Stimulated activated naive B cell treated with anti-CD40 and anti-IgM and Interleukin-4, amounts not matched to agents 10 μg/mL and 1 μg/mL and 100 μg/mL, for 72 hours (primary cell): ENCODE measurements around the gene GLB1L3.
A peak's percentile ranks its signal among the peaks of the same experiment; 100 is the strongest.

Experiments used
- ATAC-seq, 2 donors: fragments of 150-1000 bp; cut with Tn5 transposase; replicated peaks; 2 replicates each; pipeline ENCODE4 v1.10.0; 2021; ENCODE audit warnings: moderate library complexity in 1 of 2
- DNase-seq: peaks from one replicate; pipeline ENCODE4 v3.0.0; 2021
- H3K27ac Mint-ChIP-seq: one replicate; pipeline ENCODE4 v1.8.0; 2022; ENCODE audit warnings: mild to moderate bottlenecking, mixed read lengths
- H3K27me3 Mint-ChIP-seq, 2 donors: one replicate each; pipeline ENCODE4 v1.8.0; 2022; ENCODE audit warnings: mixed read lengths in 2 of 2
- H3K36me3 Mint-ChIP-seq, 2 donors: one replicate each; pipeline ENCODE4 v1.8.0; 2022; ENCODE audit warnings: mixed read lengths in 2 of 2, mild to moderate bottlenecking in 1 of 2
- H3K4me1 Mint-ChIP-seq, 2 donors: one replicate each; pipeline ENCODE4 v1.8.0; 2022; ENCODE audit warnings: mixed read lengths in 2 of 2, mild to moderate bottlenecking in 1 of 2
- H3K4me3 Mint-ChIP-seq, 2 donors: one replicate each; pipeline ENCODE4 v1.8.0; 2022; ENCODE audit warnings: mild to moderate bottlenecking in 2 of 2, mixed read lengths in 2 of 2, moderate library complexity in 1 of 2
- H3K9me3 Mint-ChIP-seq, 2 donors: one replicate each; pipeline ENCODE4 v1.8.0; 2022; ENCODE audit warnings: mixed read lengths in 2 of 2, mild to moderate bottlenecking in 1 of 2

GLB1L3 gene

GRCh38 chr11:134357545-134357839 lies 81.3 kb downstream of the GLB1L3 start:
- Mint-ChIP-seq H3K4me1 (peaks cover 5 to 10% of the 10 kb centered on the region in 2 donors), H3K4me3 (no peak overlapping the region), H3K27ac (no peak overlapping the region), H3K36me3 (peaks cover 3 to 6% of the 10 kb centered on the region in 2 donors), H3K27me3 (peaks cover 37 to 48% of the 10 kb centered on the region in 2 donors), H3K9me3 (peaks cover 0 to 2% of the 10 kb centered on the region in 2 donors)
- ATAC-seq = no peak
- no peak for DNase-seq

GRCh38 chr11:134358165-134358855 lies 82.1 kb downstream of the GLB1L3 start:
- H3K27ac Mint-ChIP-seq = no peak overlapping the region
- peaks cover 5 to 10% of the 10 kb centered on the region in 2 donors for H3K4me1 Mint-ChIP-seq
- no peak for ATAC-seq
- peaks cover 2 to 6% of the 10 kb centered on the region in 2 donors for H3K36me3 Mint-ChIP-seq
- DNase-seq = no peak
- peaks cover 42 to 48% of the 10 kb centered on the region in 2 donors for H3K27me3 Mint-ChIP-seq
- no peak overlapping the region for H3K4me3 Mint-ChIP-seq
- peaks cover 0 to 1% of the 10 kb centered on the region in 2 donors for H3K9me3 Mint-ChIP-seq

GRCh38 chr11:134358856-134359490 lies 82.8 kb downstream of the GLB1L3 start:
- Mint-ChIP-seq H3K9me3 (no peaks in the 10 kb centered on the region), H3K36me3 (peaks cover 0 to 6% of the 10 kb centered on the region in 2 donors), H3K4me3 (no peak overlapping the region), H3K27me3 (peaks cover 38 to 48% of the 10 kb centered on the region in 2 donors), H3K27ac (no peak overlapping the region), H3K4me1 (peaks cover 5 to 10% of the 10 kb centered on the region in 2 donors)
- DNase-seq (no peak), ATAC-seq (no peak)

GRCh38 chr11:134359646-134360045 lies 83.5 kb downstream of the GLB1L3 start:
- Mint-ChIP-seq H3K4me3 (no peak overlapping the region), H3K4me1 (peaks cover 5 to 10% of the 10 kb centered on the region in 2 donors), H3K27me3 (peaks cover 37 to 47% of the 10 kb centered on the region in 2 donors), H3K27ac (no peak overlapping the region), H3K36me3 (peaks cover 0 to 6% of the 10 kb centered on the region in 2 donors), H3K9me3 (no peaks in the 10 kb centered on the region)
- ATAC-seq = no peak
- DNase-seq = no peak

GRCh38 chr11:134360050-134360835 lies 84.1 kb downstream of the GLB1L3 start:
- DNase-seq (peak; percentile 35), ATAC-seq (peak; percentile 80 to 83)
- Mint-ChIP-seq H3K9me3 (no peaks in the 10 kb centered on the region), H3K4me3 (no peak overlapping the region), H3K27ac (no peak overlapping the region), H3K27me3 (peaks cover 37 to 42% of the 10 kb centered on the region in 2 donors), H3K36me3 (peaks cover 0 to 6% of the 10 kb centered on the region in 2 donors), H3K4me1 (peaks cover 5 to 10% of the 10 kb centered on the region in 2 donors)

- Mint-ChIP-seq H3K4me1 (peaks cover 5 to 10% of the 10 kb centered on the region in 2 donors), H3K4me3 (no peak overlapping the region), H3K27me3 (peaks cover 36 to 37% of the 10 kb centered on the region in 2 donors), H3K36me3 (peaks cover 0 to 6% of the 10 kb centered on the region in 2 donors), H3K9me3 (no peaks in the 10 kb centered on the region), H3K27ac (no peak overlapping the region)
- no peak for DNase-seq
- ATAC-seq = no peak
Measured at GRCh38 chr11:134361661-134362060, 85.5 kb downstream of the GLB1L3 start.

GRCh38 chr11:134362192-134362901 lies 86.2 kb downstream of the GLB1L3 start:
- H3K36me3 Mint-ChIP-seq = peaks cover 0 to 6% of the 10 kb centered on the region in 2 donors
- ATAC-seq (no peak), DNase-seq (no peak)
- no peak overlapping the region for H3K4me3 Mint-ChIP-seq
- no peaks in the 10 kb centered on the region for H3K9me3 Mint-ChIP-seq
- H3K27me3 Mint-ChIP-seq = peaks cover 30 to 36% of the 10 kb centered on the region in 2 donors
- peaks cover 5 to 10% of the 10 kb centered on the region in 2 donors for H3K4me1 Mint-ChIP-seq
- no peak overlapping the region for H3K27ac Mint-ChIP-seq

- Mint-ChIP-seq H3K27me3 (peaks cover 28 to 32% of the 10 kb centered on the region in 2 donors), H3K4me3 (no peak overlapping the region), H3K27ac (no peak overlapping the region), H3K36me3 (peaks cover 0 to 6% of the 10 kb centered on the region in 2 donors), H3K4me1 (peaks cover 5 to 10% of the 10 kb centered on the region in 2 donors), H3K9me3 (no peaks in the 10 kb centered on the region)
- no peak for ATAC-seq
- DNase-seq = no peak
Measured at GRCh38 chr11:134363161-134363560, 87.0 kb downstream of the GLB1L3 start.

GRCh38 chr11:134363592-134363991 lies 87.4 kb downstream of the GLB1L3 start:
- ATAC-seq (no peak), DNase-seq (no peak)
- peaks cover 0 to 6% of the 10 kb centered on the region in 2 donors for H3K36me3 Mint-ChIP-seq

GRCh38 chr11:134364261-134364660 lies 88.1 kb downstream of the GLB1L3 start:
- H3K9me3 Mint-ChIP-seq = no peaks in the 10 kb centered on the region
- peaks cover 28 to 33% of the 10 kb centered on the region in 2 donors for H3K27me3 Mint-ChIP-seq
- H3K4me1 Mint-ChIP-seq = peaks cover 5 to 10% of the 10 kb centered on the region in 2 donors
- no peak overlapping the region for H3K4me3 Mint-ChIP-seq
- no peak for DNase-seq
- ATAC-seq = no peak
- H3K36me3 Mint-ChIP-seq = peaks cover 0 to 6% of the 10 kb centered on the region in 2 donors
- H3K27ac Mint-ChIP-seq = no peak overlapping the region

More at GRCh38 chr11:134363592-134363991, 87.4 kb downstream of the GLB1L3 start:
- Mint-ChIP-seq H3K4me1 (peaks cover 5 to 10% of the 10 kb centered on the region in 2 donors), H3K9me3 (no peaks in the 10 kb centered on the region), H3K27me3 (peaks cover 30 to 32% of the 10 kb centered on the region in 2 donors), H3K4me3 (no peak overlapping the region), H3K27ac (no peak overlapping the region)

GRCh38 chr11:134365011-134365925 lies 89.1 kb downstream of the GLB1L3 start:
- no peaks in the 10 kb centered on the region for H3K9me3 Mint-ChIP-seq
- peaks cover 5 to 6% of the 10 kb centered on the region in 2 donors for H3K4me1 Mint-ChIP-seq
- ATAC-seq (no peak), DNase-seq (no peak)
- peaks cover 0 to 6% of the 10 kb centered on the region in 2 donors for H3K36me3 Mint-ChIP-seq
- peaks cover 18 to 24% of the 10 kb centered on the region in 2 donors for H3K27me3 Mint-ChIP-seq
- no peak overlapping the region for H3K27ac Mint-ChIP-seq
- H3K4me3 Mint-ChIP-seq = no peak overlapping the region

GRCh38 chr11:134366254-134366653 lies 90.1 kb downstream of the GLB1L3 start:
- no peak overlapping the region for H3K4me3 Mint-ChIP-seq
- H3K27ac Mint-ChIP-seq = no peak overlapping the region
- DNase-seq (no peak), ATAC-seq (no peak)
- peaks cover 0 to 4% of the 10 kb centered on the region in 2 donors for H3K4me1 Mint-ChIP-seq
- H3K9me3 Mint-ChIP-seq = no peaks in the 10 kb centered on the region
- H3K27me3 Mint-ChIP-seq = peaks cover 8 to 19% of the 10 kb centered on the region in 2 donors
- peaks cover 0 to 6% of the 10 kb centered on the region in 2 donors for H3K36me3 Mint-ChIP-seq

GRCh38 chr11:134367781-134368180 lies 91.6 kb downstream of the GLB1L3 start:
- Mint-ChIP-seq H3K27me3 (peaks cover 0 to 8% of the 10 kb centered on the region in 2 donors), H3K36me3 (peaks cover 0 to 4% of the 10 kb centered on the region in 2 donors), H3K9me3 (no peaks in the 10 kb centered on the region), H3K27ac (no peak overlapping the region), H3K4me3 (no peak overlapping the region), H3K4me1 (no peaks in the 10 kb centered on the region)
- DNase-seq (no peak), ATAC-seq (no peak)
